ENCODE results near the gene RHBDL3. TPM values are rescaled to one million over a fixed set of nuclear protein-coding genes. Genes with fewer than 3 reads are reported as not detected.

Gene RHBDL3
- total RNA-seq, 1 experiment from 2014 or later, result 0.80 TPM

- no TSS peak for BruUV-seq (replicated peaks)
- Histone ChIP-seq H3K27me3 (replicated peaks; ENCODE audit: insufficient read depth, low read depth, low read length, poor library complexity) (no peaks in the 10 kb centered on the region), H3K4me3 (ENCODE audit: low read depth, low read length, poor library complexity, severe bottlenecking) (no peak overlapping the region), H3K9me3 (ENCODE audit: low read depth, low read length, poor library complexity, severe bottlenecking) (no peaks in the 10 kb centered on the region), H3K4me1 (ENCODE audit: insufficient read depth, low read length, poor library complexity, severe bottlenecking) (no peaks in the 10 kb centered on the region), H3K27ac (ENCODE audit: low read depth, low read length, poor library complexity, severe bottlenecking) (no peak overlapping the region), H3K36me3 (ENCODE audit: insufficient read depth, low read length, poor library complexity, severe bottlenecking) (no peaks in the 10 kb centered on the region)
- CTCF ChIA-PET, result interaction anchor here (0.6 kb wide), 1 partner anchor 251 kb away, joined by 7 read pairs; no protein-coding TSS in a partner anchor
- POLR2A ChIA-PET (ENCODE audit: low non-redundant PET), result no interaction called here
- TF ChIP-seq CTCF (conservative IDR thresholded peaks at IDR 0.05; ENCODE audit: low read depth, low read length) (no peak), EZH2 (IDR thresholded peaks at IDR 0.05; ENCODE audit: borderline replicate concordance, low read depth, low read length, poor library complexity, severe bottlenecking) (no peak)
- intact Hi-C loops (cut with micrococcal nuclease; ENCODE audit: unreplicated experiment), result no loop called here
- no peak for DNase-seq (ENCODE audit: low spot score)
Measured at GRCh38 chr17:32283745-32284201, 18.1 kb downstream of the RHBDL3 start.

- no TSS peak for BruUV-seq (replicated peaks)
- POLR2A ChIA-PET (ENCODE audit: low non-redundant PET), result no interaction called here
- Histone ChIP-seq H3K9me3 (ENCODE audit: low read depth, low read length, poor library complexity, severe bottlenecking) (no peaks in the 10 kb centered on the region), H3K27me3 (replicated peaks; ENCODE audit: insufficient read depth, low read depth, low read length, poor library complexity) (no peaks in the 10 kb centered on the region), H3K36me3 (ENCODE audit: insufficient read depth, low read length, poor library complexity, severe bottlenecking) (no peaks in the 10 kb centered on the region), H3K27ac (ENCODE audit: low read depth, low read length, poor library complexity, severe bottlenecking) (no peak overlapping the region), H3K4me1 (ENCODE audit: insufficient read depth, low read length, poor library complexity, severe bottlenecking) (no peaks in the 10 kb centered on the region), H3K4me3 (ENCODE audit: low read depth, low read length, poor library complexity, severe bottlenecking) (no peak overlapping the region)
- no peak for DNase-seq (ENCODE audit: low spot score)
- TF ChIP-seq EZH2 (IDR thresholded peaks at IDR 0.05; ENCODE audit: borderline replicate concordance, low read depth, low read length, poor library complexity, severe bottlenecking), result no peak
- intact Hi-C loops (cut with micrococcal nuclease; ENCODE audit: unreplicated experiment), result no loop called here
- CTCF ChIA-PET, result no interaction called here
Measured at GRCh38 chr17:32285306-32285705, 19.7 kb downstream of the RHBDL3 start.

DNA sequence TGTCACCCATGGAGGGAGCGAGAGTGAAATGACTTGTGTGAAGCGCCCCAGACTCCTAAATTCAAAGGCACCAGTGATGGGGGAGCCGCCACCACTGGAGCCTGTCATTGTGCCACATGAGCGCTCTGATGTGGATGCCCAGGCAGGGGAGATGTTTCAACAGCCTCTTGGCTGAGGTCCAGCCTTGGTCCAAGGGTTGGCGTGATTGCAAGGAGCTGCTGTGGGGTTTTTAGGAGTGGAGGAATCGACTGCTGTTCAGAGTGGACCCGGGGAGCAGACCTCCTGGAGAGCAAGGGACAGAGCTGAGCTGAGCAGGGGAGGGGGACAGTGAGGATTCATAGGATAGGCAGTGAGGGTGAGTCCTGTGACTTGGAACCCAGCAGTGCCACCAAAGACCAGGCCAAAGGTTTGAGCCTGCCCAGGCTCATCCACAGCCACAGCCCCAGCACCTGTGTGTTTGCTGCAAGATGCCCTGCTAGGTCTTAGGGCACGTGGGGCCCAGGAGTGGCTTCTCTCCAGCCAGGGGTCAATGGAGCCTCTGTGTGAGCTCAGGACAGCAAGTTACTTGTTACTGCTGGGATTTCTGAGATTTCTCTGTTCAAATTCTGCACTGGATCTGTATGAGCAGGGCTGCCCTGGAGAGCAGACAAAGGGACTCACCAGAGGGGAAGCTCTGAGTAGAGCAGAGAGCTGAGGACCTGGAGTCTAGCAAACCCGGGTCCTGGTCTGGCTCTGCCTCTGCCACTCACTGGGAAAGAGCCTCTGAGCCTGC, 20.3 kb downstream of the RHBDL3 start:
- no peaks in the 10 kb centered on the region for H3K36me3 ChIP-seq (ENCODE audit: insufficient read depth, low read length, poor library complexity, severe bottlenecking)
- H3K27ac ChIP-seq (ENCODE audit: low read depth, low read length, poor library complexity, severe bottlenecking), result no peak overlapping the region
- H3K27me3 ChIP-seq (replicated peaks; ENCODE audit: insufficient read depth, low read depth, low read length, poor library complexity), result no peaks in the 10 kb centered on the region
- ChIA-PET CTCF (interaction anchor here (0.6 kb wide), 1 partner anchor 123 kb away, joined by 3 read pairs; no protein-coding TSS in a partner anchor), POLR2A (ENCODE audit: low non-redundant PET) (no interaction called here)
- intact Hi-C loops (cut with micrococcal nuclease; ENCODE audit: unreplicated experiment), result no loop called here
- TF ChIP-seq CTCF (conservative IDR thresholded peaks at IDR 0.05; ENCODE audit: low read depth, low read length), result no peak
- no peak for TF ChIP-seq EZH2 (IDR thresholded peaks at IDR 0.05; ENCODE audit: borderline replicate concordance, low read depth, low read length, poor library complexity, severe bottlenecking)
- DNase-seq (ENCODE audit: low spot score), result no peak
- BruUV-seq (replicated peaks), result no TSS peak
- H3K4me3 ChIP-seq (ENCODE audit: low read depth, low read length, poor library complexity, severe bottlenecking), result no peak overlapping the region
- no peaks in the 10 kb centered on the region for H3K4me1 ChIP-seq (ENCODE audit: insufficient read depth, low read length, poor library complexity, severe bottlenecking)
- H3K9me3 ChIP-seq (ENCODE audit: low read depth, low read length, poor library complexity, severe bottlenecking), result no peaks in the 10 kb centered on the region

DNA sequence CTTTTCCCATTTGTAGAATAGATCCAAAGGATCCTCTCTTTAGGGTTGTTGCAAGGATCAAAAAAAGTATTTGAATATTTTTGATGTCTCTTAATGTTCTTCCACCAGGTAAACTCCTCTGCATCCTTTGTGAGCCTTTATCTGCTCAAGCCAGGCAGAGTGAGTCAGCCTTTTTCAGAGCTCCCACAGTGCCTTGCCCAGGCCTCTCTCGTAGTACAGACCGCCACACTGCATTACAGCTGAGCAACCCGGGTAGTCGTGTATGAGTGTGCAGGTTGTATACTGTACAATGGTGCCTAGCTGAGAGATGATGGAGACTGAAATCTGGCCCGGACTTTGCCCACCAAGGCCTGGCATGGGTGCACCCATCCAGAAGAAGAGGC, 20.9 kb downstream of the RHBDL3 start:
- no peaks in the 10 kb centered on the region for H3K36me3 ChIP-seq (ENCODE audit: insufficient read depth, low read length, poor library complexity, severe bottlenecking)
- TF ChIP-seq EZH2 (IDR thresholded peaks at IDR 0.05; ENCODE audit: borderline replicate concordance, low read depth, low read length, poor library complexity, severe bottlenecking) (no peak), CTCF (conservative IDR thresholded peaks at IDR 0.05; ENCODE audit: low read depth, low read length) (no peak)
- no peak overlapping the region for H3K27ac ChIP-seq (ENCODE audit: low read depth, low read length, poor library complexity, severe bottlenecking)
- intact Hi-C loops (cut with micrococcal nuclease; ENCODE audit: unreplicated experiment), result no loop called here
- no TSS peak for BruUV-seq (replicated peaks)
- H3K4me3 ChIP-seq (ENCODE audit: low read depth, low read length, poor library complexity, severe bottlenecking), result no peak overlapping the region
- H3K27me3 ChIP-seq (replicated peaks; ENCODE audit: insufficient read depth, low read depth, low read length, poor library complexity), result no peaks in the 10 kb centered on the region
- H3K9me3 ChIP-seq (ENCODE audit: low read depth, low read length, poor library complexity, severe bottlenecking), result no peaks in the 10 kb centered on the region
- DNase-seq (ENCODE audit: low spot score), result no peak
- ChIA-PET POLR2A (ENCODE audit: low non-redundant PET) (no interaction called here), CTCF (no interaction called here)
- no peaks in the 10 kb centered on the region for H3K4me1 ChIP-seq (ENCODE audit: insufficient read depth, low read length, poor library complexity, severe bottlenecking)

All from A673 (cell line).